ENCODE data around the gene SNAPC1.

Gene SNAPC1

DNA sequence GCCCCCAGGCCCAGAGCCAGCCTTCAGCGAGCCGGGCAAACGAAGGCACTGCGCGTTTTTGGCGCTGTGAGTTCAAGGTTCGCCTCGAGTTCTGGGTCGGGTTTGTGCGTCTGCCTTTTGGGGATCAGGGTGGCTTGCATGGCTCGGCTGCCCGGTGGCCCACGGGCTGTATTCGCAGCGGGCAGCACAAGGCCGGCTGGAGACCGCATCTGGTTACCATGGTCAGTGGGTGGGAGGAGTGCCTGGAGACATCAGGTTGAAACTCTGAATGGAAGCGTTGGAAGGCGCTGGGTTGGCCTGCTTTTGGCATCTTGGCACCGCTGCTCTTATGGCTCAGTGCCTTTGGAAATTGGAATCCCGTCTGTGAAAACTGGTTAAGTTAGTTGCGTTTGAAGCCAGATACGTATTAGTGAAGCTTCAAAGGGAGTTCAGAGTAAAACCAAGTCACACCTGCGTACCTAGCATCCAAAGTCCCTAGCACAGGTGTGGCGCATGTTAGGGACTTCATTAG lies 50.9 kb downstream of the SNAPC1 start:
- DNase-seq, result no peak

DNA sequence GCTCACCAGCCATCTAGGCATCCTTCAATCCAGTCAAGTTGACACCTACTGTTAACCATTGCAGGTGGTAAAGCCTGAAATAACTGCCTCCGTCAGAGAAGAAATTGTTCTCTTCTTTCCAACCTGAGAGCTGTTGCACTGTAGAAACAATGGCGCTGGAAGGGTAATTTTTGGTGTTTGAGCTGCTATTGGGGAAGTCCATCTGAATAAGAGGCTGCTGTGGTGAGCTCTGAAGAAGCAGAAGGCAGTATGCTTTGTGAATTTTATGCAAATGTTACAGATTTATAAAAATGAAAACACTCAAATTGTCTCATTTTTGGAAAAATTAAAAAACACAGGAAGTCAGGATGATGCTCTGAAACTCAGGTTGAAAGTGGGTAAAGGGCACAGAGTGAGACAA lies 60.2 kb downstream of the SNAPC1 start:
- DNase-seq, result no peak

DNA sequence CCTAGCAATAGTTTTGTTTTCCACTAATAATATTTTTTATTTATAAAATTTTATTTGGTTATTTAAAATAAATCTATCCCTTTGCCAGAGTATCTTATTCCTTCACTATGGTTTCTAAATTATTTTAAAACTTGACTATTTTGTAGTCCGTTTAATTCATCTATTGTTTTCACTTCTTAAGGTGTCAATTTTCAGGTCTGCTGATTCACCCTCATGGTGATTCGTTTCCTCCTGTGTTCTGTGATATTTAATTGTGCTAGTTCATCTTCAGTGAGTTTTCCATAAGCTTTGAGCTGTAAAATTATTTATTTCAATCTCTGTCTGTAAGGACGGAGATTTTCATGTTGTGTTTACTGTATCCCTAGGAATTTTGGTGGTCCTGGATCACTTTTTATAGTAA lies 70.6 kb downstream of the SNAPC1 start:
- DNase-seq, result no peak

DNA sequence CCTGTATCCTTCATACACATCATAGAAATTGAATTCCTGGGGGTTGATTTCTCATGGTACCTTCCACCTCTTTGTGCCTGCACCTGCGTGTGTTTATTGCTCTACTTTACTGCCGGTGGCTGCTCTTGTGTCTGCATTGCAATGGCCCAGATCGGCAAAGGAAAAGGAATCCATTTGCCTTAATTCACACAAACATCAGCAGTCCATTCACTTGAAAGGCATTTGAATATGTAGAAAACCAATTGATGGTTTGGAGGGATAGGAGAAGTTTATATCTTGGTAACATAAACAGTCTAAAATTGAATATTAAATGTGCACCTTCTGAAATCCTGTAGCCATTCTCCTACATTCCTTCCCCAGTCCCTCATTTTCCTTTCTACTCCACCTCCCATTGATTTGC lies 74.0 kb downstream of the SNAPC1 start:
- no peak for DNase-seq

DNA sequence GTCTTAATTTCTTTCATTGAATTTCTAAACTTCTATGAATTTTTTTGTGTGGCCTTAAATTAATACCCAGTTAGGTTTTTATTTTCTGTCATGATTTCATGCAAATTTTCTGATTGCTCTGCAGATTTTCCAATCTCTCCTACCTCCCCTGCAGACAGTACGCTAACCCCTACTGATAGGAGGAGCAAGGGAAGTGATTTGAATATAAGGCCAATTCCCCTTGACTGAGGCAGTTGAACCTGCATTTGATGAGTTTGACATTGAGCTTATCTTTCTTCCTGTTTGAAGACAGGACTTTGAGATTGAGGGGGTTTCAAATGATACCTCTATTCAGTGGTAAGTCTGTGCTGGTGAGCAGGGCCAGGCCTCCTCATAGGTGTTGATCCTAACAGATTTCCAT lies 74.6 kb downstream of the SNAPC1 start:
- DNase-seq, result no peak

DNA sequence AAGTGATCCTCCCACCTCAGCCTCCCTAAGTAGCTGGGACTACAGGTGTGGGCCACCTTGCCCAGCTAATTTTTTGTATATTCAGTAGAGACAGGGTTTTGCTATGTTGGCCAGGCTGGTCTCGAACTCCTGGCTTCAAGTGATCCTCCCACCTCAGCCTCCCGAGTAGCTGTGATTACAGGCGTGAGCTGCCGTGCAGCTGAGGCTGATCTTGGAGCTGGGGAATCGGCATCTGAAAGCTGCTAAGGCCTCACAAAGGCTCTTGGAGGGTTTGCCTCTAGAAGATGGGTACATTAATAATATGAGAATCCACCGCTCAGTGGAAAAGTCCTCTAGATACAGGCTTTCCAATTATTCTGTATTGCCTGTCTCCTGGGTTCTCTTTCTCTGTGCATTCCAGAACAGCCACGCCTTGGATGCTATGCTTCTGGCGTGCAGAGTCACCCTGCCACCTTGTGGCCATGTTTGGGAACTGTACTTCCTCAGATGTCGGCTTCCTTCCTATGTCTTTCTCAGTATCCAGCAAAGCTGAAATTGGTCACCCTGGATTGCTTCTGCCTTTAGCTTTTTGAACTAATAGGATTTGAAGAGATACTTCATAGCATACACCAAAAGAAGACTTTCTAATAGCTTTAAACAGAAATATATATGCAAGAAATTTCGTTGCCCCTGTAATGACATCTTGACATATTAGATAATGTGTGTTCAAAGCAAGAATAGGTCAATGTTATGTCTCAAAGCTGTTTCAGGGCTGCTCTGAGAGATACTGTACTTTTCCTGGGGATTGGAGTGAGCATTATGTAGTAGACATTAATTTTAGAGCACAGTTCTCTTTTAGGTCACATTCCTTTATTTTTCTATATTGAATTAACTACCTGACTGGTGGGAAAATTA lies 75.4 kb downstream of the SNAPC1 start:
- DNase-seq, result peak; percentile 63

DNA sequence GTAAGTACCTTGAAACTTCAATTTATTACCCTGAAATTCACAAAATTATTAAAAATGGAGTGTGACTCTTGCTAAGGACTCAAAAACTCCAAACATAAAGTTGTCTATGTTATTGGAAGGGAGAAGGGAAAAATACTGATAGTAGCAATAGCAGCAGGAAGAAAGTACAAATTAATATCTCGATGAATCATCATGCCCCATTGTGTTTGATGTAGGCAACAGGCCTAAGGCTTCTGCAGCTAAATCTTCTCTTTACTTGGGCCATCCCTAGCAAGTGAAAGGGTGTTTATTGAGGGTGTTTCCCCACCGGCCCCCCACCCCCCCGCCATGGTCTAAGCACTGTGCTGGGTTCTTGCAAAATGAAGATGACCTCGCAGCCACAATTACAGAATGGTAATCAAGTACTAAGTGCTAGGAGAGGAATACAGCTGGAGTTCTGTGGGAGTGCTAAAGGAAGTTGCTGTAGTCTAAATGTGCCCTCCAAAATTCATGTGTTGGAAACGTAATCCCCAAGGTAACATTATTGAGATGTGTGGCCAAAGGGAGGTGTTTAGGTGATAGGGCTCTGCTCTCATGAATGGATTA lies 76.5 kb downstream of the SNAPC1 start:
- no peak for DNase-seq

DNA sequence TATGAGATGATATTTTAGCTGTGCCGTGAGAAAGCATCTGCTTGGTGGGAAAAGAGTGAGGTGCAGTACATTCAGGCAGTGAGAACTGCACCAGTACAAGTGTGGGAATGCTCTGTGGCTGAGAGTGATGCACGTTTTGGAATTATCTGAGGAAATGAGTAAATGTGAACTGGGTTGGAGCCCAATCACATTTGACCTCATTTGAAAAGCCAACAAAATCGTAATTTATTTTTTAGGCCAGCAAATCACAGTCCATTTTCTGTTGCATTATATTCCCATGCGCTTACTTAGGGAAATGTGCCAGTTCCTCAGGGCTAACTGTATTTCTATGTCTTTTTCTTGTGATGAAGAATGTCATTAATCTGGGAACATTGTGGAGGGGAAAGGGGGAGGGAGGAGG lies 77.3 kb downstream of the SNAPC1 start:
- no peak for DNase-seq

DNA sequence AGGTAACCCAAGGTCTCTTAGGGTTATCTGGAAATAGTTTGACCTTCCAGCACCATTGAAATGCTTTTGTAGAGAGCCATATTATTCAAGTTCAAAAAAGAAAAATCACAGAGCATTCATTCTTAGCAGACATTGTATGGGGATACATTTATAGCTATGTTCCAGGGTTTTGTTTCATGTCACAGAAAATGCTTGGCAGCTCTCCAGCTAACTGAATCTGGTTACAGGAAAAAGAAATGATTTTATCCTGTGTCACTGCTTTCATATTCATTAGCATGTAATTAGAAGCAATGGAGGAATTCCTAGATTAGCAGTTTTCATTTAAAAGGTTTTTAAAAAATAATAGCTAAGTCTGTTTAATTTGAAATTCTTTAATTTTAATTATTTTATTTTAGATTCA lies 78.9 kb downstream of the SNAPC1 start:
- no peak for DNase-seq

Data from CD4-positive, alpha-beta T cell treated with Interferon gamma for 1 hour (primary cell).